Measurements from ENCODE around the gene TCEAL3.

TCEAL3 gene

DNA sequence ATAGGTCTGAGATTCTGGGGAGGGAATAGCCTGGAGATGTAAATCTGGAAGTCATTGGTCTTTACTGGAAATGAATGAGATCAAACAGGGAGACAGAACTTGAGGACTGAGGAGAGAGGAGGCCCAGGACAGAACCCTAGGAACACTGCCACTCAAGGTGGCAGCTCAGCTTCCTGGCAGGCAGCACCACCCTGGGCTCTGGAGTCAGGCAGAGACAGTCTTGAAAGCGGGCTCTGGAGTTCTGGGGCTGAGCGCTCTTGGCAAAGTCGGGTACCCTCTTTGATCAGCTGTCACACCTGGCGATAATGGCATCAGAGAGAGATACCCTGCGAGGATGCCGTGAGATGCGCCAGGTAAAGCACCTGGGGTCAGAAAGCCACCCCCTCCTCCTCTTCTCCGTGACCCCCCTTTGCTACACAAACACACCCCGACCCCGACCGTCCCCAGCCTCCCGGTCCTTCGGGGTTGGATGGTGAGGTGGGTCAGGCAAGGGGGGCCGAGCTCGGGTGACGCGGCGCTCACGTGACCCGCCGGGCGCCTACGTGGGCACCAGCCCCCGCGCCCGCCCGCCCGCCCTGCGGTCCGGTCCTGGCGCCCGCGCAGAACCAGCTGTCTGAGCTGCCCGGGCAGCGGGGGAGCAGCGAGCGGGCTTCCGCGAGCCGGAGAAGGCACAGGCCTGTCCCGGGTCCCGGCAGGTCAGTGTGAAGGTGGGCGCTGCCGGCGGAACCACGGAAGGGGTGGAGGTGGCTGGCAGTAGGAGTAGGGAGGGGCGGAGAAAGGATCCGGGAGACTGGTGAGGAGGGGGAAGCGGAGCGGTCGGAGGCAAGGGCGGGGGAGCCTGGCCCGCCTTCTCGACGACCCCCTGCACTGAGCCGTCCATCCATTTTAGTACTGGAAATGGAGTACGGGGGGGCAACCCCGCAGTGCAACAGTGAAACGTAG lies at the start of gene TCEAL3:
TCEAL3 (plus strand) TSS at position 600 of the 942 bp plus-strand sequence. CDS start 1,102 bp downstream, outside the sequence.
- peak within 1 kb of the TSS; percentile 71 for H3K4me3 ChIP-seq (replicated peaks; ENCODE audit: low read depth, low read length)
- peak; percentile 50 for DNase-seq (ENCODE audit: low read depth)
- no peak for TF ChIP-seq CTCF (IDR thresholded peaks at IDR 0.05; ENCODE audit: low read length, missing control alignments)

DNA sequence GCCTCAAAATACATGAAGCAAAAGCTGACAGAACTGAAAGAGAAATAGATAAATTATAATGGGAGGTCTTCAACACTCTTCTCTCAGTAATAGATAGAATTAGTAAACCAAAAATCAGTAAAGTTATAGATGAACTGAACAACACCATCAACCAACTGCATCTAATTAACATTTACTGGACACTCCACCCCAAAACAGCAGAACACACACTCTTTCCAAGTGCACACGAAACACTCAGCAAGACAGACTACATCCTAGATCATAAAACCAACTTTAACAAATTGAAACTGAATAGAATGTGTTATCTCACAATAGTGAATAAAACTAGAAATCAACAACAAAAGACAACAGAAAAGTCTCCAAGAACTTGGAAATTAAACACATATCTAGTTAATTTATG lies 47.5 kb upstream of the TCEAL3 start:
- DNase-seq (ENCODE audit: low read depth), result no peak
- no peak overlapping the region for H3K4me3 ChIP-seq (replicated peaks; ENCODE audit: low read depth, low read length)
- TF ChIP-seq CTCF (IDR thresholded peaks at IDR 0.05; ENCODE audit: low read length, missing control alignments), result no peak

- no peak overlapping the region for H3K4me3 ChIP-seq (replicated peaks; ENCODE audit: low read depth, low read length)
- DNase-seq (ENCODE audit: low read depth), result peak; percentile 39
- no peak for TF ChIP-seq CTCF (IDR thresholded peaks at IDR 0.05; ENCODE audit: low read length, missing control alignments)
Observed at GRCh38 chrX:103562801-103563200, 45.0 kb upstream of the TCEAL3 start.

- no peak overlapping the region for H3K4me3 ChIP-seq (replicated peaks; ENCODE audit: low read depth, low read length)
- DNase-seq (ENCODE audit: low read depth), result peak; percentile 43
- TF ChIP-seq CTCF (IDR thresholded peaks at IDR 0.05; ENCODE audit: low read length, missing control alignments), result no peak
Observed at GRCh38 chrX:103565197-103565596, 42.6 kb upstream of the TCEAL3 start.

DNA sequence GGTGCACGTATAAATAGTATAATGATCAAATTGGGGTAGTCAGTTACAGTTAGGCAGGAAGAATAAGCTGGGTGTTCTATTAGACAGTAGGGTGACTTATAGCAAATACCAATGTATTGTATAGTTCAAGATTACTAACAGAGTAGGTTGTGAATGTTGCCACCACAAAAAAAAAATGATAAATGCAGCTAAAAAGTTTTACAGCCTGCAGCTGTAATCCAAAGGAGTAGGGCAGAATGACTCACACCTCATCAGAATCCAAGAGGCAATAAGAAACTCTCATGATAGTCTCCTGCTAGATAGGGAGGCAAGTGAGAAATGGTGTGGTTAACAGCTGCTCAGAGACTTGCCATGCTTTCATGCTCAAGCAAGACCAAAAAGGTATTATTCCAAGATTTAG lies 42.0 kb upstream of the TCEAL3 start:
- H3K4me3 ChIP-seq (replicated peaks; ENCODE audit: low read depth, low read length), result no peak overlapping the region
- TF ChIP-seq CTCF (IDR thresholded peaks at IDR 0.05; ENCODE audit: low read length, missing control alignments), result no peak
- DNase-seq (ENCODE audit: low read depth), result peak; percentile 74

DNA sequence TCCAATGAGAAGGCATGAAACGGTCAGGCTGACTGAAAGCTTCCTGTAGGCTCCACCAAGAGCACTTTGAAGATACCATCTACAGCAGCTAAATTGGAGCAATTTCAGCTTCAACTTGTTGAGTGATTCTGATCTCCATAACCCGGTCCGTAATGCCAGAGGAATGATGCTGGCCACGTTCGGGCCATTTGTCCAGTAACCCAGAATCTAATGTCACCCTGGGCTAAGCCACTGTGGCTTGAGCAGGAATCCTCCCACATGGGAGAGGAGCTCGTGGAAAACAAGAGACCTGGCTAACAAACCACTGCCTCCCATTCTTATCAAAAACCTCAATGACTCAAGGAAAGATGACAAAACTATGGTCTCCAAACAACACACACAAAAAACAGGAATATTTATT lies 36.6 kb upstream of the TCEAL3 start:
- DNase-seq (ENCODE audit: low read depth), result no peak
- no peak overlapping the region for H3K4me3 ChIP-seq (replicated peaks; ENCODE audit: low read depth, low read length)
- no peak for TF ChIP-seq CTCF (IDR thresholded peaks at IDR 0.05; ENCODE audit: low read length, missing control alignments)

Data from fibroblast of pulmonary artery (primary cell).